HG03045 (cell line): ENCODE data around the gene MAP10.

Experiments used
- ATAC-seq: cut with Tn5 transposase; IDR thresholded peaks from one replicate; pipeline ENCODE4 v1.9.1; 2021; ENCODE audit warnings: mild to moderate bottlenecking, moderate library complexity; ENCODE audit not compliant: unreplicated experiment

Gene MAP10

DNA sequence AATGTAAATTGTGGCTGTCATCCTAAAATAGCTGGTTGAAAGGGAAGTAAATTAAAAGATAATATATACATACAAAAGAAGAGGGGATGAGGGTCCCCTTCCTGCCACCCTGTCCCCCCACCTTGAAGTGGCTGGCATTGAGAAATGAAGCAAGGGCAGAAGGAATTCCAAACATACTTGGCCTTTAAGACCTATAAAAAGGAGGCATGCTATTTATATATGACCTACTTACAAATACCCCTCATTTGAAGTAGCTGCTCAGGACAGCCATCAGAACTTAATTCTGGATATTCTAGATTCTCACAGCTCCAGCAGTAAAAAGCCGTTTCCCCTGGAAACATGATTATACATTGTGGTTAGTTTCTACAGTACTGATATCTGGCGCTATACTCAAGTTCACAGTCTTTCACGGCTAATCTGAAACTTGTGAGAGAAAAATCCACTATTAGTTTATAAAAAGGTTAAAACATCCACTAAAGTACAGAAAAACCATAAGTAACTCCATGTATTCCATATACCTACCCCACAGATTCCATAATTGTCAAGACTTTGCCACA is 9.6 kb upstream of the MAP10 start:
- ATAC-seq = no peak

DNA sequence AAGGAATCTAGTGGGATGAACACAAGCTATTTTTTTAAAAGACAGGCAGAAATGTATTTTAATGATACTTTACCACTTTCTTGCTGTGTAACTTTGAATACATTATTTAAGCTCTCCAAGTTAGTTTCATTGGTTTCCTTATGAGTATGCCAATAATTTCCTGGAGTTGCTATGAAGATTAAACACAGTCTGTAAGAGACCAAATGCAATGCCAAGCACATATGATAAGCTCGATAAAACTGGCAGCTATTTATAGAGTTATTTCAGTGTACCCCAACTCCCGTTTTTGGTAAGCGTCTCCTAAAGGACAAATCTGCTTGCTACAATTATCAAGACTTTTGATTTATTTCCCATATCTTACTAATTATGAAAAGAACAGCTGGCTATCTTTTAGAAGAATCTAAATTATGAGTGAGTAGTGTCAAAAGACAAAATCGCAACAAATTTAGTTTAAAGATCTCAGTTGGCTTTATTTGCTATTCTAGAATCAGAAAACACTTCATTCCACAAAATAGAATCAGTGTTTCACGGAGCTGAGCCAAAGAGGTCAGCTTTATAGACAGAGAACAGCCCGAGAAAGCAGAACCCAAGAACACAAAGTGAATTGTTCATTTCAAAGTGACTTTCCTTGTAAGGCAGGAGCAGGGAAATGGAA is 7.2 kb upstream of the MAP10 start:
- no peak for ATAC-seq

DNA sequence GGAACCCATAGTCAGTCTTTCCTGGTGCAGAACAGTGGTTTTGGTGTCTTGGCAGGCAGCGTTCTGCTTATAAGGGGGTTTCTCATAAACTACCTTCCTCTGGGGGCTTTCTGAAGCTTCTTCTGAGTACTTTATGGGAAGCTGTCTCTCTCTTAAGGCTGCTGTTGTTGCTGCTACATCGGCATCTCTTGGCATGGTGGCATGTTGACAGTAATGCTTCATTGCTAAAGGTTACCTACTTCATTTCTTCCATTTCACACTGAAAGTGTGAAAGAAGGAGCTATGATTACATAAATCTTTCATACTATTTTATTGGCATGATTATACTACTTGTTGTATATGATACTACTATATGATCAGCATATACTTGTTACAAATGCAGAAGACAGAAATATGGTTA is 6.3 kb upstream of the MAP10 start:
- no peak for ATAC-seq

DNA sequence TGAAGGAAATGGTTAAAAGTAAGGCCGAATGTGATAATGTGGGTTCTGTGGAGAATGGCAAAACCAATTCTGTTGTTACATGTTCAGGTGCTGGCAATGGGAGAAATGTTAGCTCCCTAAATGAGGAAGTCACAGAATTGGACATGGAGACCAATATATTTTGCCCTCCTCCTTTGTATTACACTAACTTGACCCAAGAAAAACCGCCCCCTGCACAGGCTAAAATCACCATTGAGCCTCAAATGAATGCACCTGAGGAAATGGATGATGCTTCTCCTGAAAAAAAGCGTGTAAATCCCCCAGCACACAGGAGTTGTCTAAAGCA is 932 bp downstream of the MAP10 start:
- ATAC-seq = no peak

DNA sequence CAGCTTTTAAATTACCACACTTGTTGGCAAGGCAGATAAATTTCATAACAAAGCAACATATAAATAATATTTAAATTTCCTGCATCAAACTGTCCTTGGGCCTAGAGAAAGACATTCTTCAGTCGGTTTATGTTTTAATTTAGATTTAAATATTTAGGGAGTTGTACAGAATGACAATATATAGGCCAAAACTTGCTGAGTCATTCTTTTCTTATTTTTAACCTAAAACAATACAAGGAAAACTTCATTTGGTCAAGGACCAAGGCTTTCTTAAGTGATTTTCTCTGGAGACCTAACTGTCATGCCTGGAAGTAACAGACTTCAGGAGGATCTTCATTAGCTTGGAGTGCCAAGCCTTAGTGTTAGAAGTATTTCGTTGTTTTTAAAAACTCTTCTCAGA is 5.6 kb downstream of the MAP10 start:
- ATAC-seq = no peak

DNA sequence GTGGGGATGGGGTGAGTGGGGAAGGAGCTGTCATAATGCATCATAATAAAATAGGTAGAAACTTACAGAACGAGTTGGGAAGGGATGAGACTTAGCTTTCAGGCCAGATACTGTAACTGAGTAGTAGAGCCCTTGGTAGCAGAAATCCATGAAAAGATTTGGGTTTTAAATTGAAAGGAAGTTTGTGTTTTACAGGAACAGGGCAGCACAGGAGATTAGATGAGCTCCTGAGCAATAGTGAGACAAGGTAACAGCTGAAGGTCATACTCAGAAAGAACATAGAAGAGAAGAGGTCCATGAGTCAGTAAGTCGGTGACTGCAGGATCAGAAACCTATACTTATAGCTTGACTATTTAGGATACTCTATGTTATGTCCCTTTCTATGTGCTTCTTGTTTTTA is 7.3 kb downstream of the MAP10 start:
- no peak for ATAC-seq

DNA sequence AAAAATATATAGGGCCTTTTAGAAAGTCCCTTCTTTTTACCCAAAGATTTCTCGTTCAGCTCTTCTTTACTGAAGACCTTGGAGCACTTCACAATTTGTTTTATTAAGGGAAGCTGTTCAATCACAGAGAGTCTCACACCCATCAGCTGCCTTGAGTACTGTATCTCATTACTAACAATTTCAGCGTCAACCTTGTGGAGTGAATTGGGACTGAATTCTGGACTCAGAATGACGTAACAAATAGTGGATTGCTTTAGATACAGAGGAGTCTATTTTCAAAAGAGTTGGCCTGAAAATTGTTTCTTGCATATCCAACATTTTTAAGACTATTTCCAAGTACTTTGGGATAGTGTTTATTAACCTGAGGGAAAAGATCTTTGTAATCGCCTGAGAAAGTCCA is 7.9 kb downstream of the MAP10 start:
- no peak for ATAC-seq

DNA sequence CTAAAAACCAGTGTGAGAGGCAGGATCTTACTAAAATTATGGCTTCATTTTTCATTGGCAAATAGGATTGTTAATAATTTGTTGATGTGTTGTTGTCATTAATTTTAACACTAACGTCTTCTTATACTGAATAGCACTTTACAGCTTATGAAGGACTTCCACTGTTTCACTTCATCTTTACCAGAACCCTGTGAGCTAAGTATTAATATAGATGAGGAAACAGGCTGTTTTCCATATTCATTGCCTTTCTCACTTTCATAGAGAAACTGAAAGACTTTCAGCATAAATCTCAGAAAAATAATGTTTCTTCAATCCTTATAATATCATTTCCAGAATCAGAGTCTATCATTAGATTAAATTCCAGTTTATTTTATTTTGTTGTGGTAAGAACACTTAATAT is 8.5 kb downstream of the MAP10 start:
- no peak for ATAC-seq

DNA sequence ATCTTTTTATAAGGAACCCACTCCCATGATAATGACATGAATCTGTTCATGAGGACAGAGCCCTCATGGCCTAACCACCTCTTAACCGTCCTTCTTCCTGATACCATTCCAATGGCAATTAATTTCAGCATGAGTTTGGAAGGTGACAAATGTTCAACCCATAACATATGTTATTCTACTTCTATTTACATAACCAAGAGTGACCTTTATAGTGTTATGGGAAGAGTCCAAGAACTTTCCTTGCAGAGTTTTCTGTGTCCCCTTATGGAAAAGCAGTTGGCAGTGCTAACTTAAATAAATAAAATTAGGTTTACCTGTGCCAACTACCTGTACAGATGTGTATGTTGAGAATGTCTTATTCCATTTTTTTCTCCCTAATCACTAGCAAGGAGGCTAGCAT is 11.1 kb downstream of the MAP10 start:
- ATAC-seq = no peak

DNA sequence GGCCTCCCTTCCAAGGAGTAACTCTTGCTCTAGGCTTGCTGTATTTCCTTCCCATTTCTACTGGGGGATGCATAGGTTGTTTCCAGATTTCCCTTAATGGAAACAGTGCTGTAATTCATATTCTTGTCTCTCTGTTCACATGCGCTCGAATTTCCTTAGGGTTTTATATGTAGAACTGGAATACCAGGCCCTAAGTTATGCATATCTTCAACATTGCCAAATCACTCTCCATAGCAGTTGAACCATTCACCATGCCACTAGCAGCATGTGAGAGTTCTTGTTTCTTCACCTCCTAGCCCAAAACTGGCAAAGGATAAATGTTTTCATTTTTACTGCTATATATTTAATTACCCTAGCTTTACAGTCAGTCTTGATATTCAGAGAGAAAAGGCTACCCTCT is 12.8 kb downstream of the MAP10 start:
- no peak for ATAC-seq

DNA sequence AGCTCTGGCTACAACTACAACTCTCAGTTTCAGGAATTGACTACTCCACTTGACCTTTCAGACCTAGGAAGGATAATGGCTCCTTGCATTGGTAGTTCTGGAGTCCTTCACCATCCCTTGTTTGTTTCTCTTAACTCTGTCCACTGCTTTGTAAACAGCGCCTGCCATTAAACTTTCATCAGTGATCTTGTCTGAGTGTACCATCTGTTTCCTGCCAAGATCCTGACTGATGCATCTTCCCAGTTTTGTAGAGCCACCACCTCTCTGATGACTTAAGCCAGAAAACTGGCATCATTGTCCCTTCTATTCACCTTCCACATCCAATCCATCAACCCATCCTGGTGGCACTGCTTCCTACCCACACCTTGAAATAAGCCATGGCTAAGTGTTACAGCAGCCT is 15.2 kb downstream of the MAP10 start:
- ATAC-seq = no peak

DNA sequence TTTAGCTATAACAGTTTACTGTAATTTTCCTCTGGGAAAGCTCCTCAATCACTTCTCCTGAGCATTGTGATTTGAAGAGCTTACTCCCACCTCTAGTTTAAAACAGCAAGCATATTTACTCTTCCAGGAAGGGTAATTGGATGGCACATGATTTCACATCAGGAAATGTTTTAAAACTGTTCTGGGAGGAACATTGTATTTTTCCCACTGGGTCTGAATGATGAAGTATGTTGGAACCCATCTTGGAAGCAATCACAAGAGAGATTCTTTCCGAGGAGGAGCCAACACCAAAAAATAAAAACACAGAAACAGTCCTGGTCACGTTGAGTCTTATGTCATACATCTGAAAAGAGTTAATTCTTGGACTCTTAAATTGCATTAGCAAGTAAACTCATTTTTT is 17.3 kb downstream of the MAP10 start:
- no peak for ATAC-seq

DNA sequence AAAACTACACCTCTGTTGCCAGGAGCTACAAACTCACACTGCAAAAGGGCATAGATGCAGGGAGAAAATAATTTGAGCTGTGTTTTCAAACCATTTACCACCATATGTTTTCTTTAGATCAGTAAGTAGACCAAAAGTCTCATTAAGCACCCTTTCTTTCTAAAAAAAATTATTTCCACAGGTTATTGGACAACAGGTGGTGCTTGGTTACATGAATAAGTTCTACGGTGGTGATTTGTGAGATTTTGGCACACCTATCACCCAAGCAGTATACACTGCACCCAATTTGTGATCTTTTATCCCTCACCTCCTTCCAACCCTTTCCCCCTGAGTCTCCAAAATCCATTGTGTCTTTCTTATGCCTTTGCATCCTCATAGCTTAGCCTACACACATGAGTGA is 21.1 kb downstream of the MAP10 start:
- no peak for ATAC-seq

DNA sequence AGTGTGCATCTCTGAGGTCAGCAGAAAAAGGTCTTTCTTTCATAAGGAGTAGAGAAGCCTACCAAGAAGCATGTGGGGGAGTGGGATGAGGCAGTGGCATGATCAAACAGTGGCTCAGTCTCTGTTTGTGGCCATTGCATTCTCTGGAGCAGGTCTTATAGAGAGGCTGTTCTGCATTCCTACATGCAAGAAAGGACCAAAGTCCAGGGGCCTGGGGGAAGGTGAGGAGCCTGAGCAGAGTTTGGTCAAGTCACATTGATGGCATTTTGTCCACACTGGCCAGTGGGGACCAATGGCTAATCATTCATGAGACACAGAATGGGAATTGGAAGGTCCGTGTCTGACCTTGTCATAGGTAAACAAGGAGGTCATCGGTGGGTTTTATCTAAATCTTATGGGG is 25.4 kb downstream of the MAP10 start:
- ATAC-seq = no peak

DNA sequence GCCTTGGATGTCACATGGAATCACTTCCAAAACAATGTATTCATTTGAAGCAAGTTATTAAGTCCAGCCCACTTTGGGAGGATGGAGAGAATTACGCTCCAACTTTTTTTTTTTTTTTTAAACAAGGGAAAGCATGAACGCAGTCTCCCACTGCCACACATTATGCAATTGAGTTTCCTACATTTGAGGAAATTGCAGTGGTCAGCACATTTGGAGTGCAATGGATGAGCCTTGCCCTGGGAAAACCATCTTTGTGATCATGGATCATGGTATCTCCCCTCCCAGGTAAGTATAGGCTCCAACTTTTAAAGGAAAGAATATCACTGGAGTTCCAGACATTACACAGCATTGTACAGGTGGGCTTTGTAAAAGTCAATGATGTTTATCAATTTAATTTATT is 26.7 kb downstream of the MAP10 start:
- no peak for ATAC-seq

DNA sequence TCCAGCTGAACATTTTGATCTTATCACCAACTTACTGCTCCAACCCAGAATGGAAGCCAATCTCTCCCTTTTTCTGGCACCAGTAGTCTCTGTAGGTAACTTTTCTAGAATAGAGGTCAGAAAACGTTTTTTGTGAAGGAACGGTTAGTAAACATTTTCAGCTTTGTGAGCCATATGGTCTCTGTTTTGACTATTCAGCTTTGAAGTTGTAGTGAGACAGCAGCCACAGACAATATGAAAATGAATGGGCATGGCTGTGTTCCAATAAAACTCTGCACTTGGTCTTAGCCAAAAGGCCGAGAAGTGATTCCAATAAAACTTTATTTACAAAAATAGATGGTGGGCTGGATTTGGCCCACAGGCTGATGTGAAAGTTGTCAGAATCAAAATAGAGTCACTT is 28.9 kb downstream of the MAP10 start:
- ATAC-seq = no peak

DNA sequence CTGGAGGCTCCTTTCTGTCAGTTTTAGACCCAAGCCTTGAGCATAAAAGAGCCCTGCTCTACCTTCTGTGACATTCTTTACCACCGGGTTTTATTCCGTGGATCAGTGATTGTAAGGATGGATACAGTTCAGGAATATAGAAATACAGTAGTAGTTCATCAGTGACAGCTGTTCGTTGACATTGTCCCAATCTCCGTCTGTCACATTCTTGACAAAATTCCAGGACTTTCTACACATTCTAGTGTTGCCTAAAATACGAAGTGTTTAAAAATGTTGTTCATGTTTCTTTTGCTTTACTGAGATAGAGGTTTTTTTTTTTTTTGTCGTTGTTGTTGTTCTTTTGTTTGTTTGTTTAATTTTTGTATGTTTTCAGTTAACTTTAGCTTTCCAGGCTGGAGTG is 29.9 kb downstream of the MAP10 start:
- ATAC-seq = no peak

DNA sequence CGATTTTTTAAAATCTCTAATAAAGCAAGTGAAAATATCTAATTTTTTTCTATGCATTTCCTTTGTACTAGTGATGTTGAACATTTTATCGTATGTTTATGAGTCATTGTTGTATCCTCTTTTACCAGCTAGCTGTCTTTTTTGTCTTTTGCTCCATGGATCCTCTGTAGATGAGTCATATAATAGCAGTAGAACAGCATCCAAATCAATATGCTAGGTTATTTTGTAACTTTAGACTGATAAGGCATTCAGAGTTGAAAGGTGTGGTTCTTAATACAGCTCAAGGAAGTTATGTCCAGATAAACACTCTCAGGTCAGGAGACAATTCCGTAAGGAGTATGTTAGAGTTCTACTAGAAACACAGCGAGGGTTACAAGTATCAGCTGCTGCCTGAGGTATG is 31.9 kb downstream of the MAP10 start:
- ATAC-seq = no peak

DNA sequence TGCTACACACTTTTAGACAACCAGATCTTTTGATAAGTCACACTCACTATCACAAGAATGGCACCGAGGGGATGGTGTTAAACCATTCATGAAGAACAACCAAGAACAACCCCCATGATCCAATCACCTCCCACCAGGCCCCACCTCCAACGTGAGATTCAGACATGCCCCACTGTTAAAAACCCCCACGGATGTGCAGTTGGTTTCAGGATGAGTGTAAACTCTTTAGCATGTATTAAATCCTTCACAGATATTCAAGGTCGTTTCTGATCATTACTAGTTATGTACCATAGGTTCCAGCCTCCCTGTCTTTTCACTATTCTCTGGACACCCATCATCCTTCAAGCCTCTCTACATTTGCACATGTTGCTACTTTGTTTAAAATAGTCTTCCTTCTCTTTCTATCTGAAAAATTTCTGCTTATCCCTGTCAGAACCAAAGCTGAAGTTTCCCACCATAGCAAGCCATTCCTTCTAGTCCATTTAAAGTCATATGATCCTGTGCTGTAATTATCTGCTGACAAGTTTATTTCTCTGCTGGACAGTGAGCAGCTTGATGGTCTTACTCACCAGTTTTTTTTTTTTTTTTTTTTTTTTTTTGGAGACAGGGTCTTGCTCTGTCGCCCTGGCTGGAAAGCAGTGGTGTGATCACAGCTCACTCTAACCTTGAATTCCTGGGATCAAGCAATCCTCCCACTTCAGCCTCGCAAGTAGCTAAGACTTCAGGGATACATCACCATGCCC is 36.8 kb downstream of the MAP10 start:
- ATAC-seq = no peak

DNA sequence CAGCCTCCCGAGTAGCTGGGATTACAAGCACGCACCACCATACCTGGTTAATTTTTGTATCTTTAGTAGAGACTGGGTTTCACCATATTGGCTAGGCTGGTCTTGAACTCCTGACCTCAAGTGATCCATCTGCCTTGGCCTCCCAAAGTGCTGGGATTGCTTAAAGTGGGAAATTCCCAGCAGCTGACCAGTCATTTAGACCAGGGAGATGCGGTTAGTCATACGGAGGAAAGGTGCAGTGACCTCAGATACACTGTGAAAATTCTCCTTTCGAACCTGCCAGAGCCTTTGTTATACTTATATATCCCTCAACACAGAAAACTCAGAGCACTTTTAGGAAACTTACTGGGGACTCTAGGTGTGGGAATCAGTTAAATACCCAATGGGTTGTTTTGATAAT is 39.6 kb downstream of the MAP10 start:
- no peak for ATAC-seq

DNA sequence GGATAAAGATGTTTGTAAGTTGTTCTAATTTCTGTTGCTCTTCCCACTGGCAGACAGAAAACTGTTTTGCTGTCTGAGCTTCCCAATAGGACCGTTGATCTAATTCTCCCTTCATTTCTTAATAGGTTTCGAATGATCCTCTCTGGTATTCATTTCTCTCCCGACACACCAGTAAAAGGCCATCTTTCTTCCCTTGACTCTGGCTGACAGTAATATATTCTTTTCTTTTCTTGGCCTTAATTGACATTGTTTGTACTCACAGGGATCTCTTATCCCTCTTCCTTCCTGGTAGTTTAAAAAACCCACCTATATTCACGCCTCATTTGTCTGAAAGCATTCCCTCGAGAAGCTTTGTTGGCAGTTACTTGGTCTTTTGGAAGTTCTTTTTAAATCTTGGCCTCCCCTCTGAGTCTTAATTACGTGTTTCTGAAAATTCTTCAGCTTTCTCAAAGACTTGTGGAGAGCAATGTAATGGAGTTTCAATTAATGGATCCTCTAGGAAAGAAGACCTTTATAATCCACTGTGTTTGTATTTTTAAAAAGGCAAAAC is 40.3 kb downstream of the MAP10 start:
- no peak for ATAC-seq

DNA sequence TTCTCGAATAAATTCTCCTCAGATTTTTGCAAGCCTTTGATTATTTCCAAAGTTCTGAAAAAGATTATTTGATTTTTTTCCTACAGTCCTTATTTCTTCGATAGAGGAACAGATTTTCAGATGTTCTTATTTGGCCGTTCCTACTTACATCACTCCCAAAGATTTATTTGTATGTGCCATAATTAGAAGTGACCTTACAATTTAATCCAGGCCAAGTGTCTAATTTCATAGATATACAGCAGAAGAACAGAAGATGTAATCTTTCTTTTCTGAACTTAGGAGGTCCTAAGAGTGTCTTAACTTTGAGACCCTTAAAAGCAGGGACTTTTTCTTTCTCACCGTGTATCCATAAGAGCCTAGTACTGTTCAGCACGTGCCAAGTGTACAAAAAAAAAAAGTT is 46.3 kb downstream of the MAP10 start:
- ATAC-seq = no peak
